HL-60 (cell line): ENCODE results near the gene TTLL7.

Experiments used
- DNase-seq, 2 experiments: peaks; one replicate each; pipeline ENCODE4 v3.0.0-alpha.2; 2010 to 2020; ENCODE audit warnings: low read depth in 1 of 2, low spot score in 1 of 2
- H3K27ac ChIP-seq: fragments of 250-450 bp; sonication (Bioruptor Pico); replicated peaks from 2 replicates; pipeline ENCODE4 v1.5.1; 2020; ENCODE audit warnings: mild to moderate bottlenecking, moderate library complexity
- H3K27me3 ChIP-seq: fragments of 250-450 bp; sonication (Bioruptor Pico); 2 replicates; pipeline ENCODE4 v1.5.1; 2021; ENCODE audit warnings: mild to moderate bottlenecking, moderate library complexity; ENCODE audit not compliant: insufficient read depth, poor library complexity, severe bottlenecking
- H3K4me3 ChIP-seq: replicated peaks from 2 replicates; pipeline ENCODE4 v1.5.1; 2011; ENCODE audit warnings: mild to moderate bottlenecking, control low read depth, low read length; ENCODE audit not compliant: insufficient read depth
- GABPA ChIP-seq: IDR thresholded peaks from 2 replicates; pipeline ENCODE4 v1.6.1; 2012; ENCODE audit warnings: low read depth
- POLR2AphosphoS5 ChIP-seq: IDR thresholded peaks from 2 replicates; pipeline ENCODE4 v1.6.1; 2012; ENCODE audit warnings: low read depth
- SPI1 ChIP-seq: IDR thresholded peaks from 2 replicates; pipeline ENCODE4 v1.6.1; 2012; ENCODE audit warnings: low read depth, mild to moderate bottlenecking, borderline replicate concordance
- TF ChIP-seq, protein P1 (sequence below): IDR thresholded peaks from 2 replicates; pipeline ENCODE4 v1.6.1; 2012; ENCODE audit warnings: low read depth; ENCODE audit not compliant: insufficient replicate concordance
- TF ChIP-seq, protein P2 (sequence below): IDR thresholded peaks from one replicate; pipeline ENCODE4 v1.5.1; 2011; ENCODE audit warnings: low read length, control low read depth, inconsistent platforms; ENCODE audit not compliant: insufficient read depth

Gene TTLL7

GRCh38 chr1:84001501-84001900 lies 2.6 kb upstream of the TTLL7 start:
- no peak for DNase-seq
- Histone ChIP-seq H3K27me3 (peaks cover 37% of the 10 kb centered on the region), H3K4me3 (no peak overlapping the region), H3K27ac (no peak overlapping the region)
- TF ChIP-seq POLR2AphosphoS5, result no peak
- TF ChIP-seq, protein P1, sequence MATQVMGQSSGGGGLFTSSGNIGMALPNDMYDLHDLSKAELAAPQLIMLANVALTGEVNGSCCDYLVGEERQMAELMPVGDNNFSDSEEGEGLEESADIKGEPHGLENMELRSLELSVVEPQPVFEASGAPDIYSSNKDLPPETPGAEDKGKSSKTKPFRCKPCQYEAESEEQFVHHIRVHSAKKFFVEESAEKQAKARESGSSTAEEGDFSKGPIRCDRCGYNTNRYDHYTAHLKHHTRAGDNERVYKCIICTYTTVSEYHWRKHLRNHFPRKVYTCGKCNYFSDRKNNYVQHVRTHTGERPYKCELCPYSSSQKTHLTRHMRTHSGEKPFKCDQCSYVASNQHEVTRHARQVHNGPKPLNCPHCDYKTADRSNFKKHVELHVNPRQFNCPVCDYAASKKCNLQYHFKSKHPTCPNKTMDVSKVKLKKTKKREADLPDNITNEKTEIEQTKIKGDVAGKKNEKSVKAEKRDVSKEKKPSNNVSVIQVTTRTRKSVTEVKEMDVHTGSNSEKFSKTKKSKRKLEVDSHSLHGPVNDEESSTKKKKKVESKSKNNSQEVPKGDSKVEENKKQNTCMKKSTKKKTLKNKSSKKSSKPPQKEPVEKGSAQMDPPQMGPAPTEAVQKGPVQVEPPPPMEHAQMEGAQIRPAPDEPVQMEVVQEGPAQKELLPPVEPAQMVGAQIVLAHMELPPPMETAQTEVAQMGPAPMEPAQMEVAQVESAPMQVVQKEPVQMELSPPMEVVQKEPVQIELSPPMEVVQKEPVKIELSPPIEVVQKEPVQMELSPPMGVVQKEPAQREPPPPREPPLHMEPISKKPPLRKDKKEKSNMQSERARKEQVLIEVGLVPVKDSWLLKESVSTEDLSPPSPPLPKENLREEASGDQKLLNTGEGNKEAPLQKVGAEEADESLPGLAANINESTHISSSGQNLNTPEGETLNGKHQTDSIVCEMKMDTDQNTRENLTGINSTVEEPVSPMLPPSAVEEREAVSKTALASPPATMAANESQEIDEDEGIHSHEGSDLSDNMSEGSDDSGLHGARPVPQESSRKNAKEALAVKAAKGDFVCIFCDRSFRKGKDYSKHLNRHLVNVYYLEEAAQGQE, result no peak
- TF ChIP-seq SPI1, result no peak
- TF ChIP-seq, protein P2, sequence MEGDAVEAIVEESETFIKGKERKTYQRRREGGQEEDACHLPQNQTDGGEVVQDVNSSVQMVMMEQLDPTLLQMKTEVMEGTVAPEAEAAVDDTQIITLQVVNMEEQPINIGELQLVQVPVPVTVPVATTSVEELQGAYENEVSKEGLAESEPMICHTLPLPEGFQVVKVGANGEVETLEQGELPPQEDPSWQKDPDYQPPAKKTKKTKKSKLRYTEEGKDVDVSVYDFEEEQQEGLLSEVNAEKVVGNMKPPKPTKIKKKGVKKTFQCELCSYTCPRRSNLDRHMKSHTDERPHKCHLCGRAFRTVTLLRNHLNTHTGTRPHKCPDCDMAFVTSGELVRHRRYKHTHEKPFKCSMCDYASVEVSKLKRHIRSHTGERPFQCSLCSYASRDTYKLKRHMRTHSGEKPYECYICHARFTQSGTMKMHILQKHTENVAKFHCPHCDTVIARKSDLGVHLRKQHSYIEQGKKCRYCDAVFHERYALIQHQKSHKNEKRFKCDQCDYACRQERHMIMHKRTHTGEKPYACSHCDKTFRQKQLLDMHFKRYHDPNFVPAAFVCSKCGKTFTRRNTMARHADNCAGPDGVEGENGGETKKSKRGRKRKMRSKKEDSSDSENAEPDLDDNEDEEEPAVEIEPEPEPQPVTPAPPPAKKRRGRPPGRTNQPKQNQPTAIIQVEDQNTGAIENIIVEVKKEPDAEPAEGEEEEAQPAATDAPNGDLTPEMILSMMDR, result no peak
- no peak for TF ChIP-seq GABPA

DNA sequence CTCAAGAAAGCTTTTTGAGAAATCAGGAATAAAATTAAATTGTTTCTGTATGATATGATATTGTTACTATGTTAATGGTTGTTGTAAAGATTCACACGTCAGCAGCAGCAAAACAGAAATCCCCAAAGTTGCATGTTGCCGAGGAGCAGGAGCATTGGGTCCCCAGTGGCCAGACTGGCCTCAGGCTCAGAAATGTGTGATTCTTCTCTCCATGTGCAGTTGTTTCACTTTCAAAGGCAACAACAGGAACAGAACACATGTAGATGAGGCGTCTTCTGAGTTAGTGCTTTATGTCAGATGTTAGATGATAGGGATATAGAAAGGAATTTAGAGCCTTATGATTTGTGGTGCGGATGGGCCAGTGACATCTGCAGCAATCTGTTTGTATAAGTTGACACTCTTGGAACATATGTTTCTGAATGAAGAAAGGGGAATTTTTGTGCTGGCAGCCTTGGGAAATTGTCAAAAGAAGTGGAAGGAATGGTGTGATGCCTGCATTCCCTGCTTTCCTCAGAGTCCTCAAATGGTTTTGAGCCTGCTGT lies 2.1 kb upstream of the TTLL7 start:
- Histone ChIP-seq H3K4me3 (no peak overlapping the region), H3K27ac (no peak overlapping the region), H3K27me3 (peaks cover 37% of the 10 kb centered on the region)
- DNase-seq, result no peak
- TF ChIP-seq POLR2AphosphoS5 (no peak), SPI1 (no peak), GABPA (no peak)
- TF ChIP-seq, protein P1, result no peak
- TF ChIP-seq, protein P2, result no peak

- Histone ChIP-seq H3K27ac (no peak overlapping the region), H3K27me3 (peaks cover 37% of the 10 kb centered on the region), H3K4me3 (no peak overlapping the region)
- no peak for DNase-seq
- TF ChIP-seq, protein P1, result no peak
- TF ChIP-seq SPI1 (no peak), POLR2AphosphoS5 (no peak), GABPA (no peak)
- TF ChIP-seq, protein P2, result no peak
Measured at GRCh38 chr1:84000196-84000885, 1.4 kb upstream of the TTLL7 start.
